Lower leg skin (tissue), 3 donors: ENCODE data around the gene GK2.

Experiments used
- CTCF ChIP-seq, 3 donors: fragments of 450-650 bp; IDR thresholded peaks; one replicate each; pipeline ENCODE4 v1.5.1; 2016; ENCODE audit warnings: antibody characterized with exemption in 3 of 3, mild to moderate bottlenecking in 3 of 3, moderate library complexity in 2 of 3
- POLR2A ChIP-seq, 2 donors: fragments of 450-650 bp; IDR thresholded peaks; one replicate each; pipeline ENCODE4 v1.6.1; 2016 to 2017; ENCODE audit warnings: antibody characterized with exemption in 2 of 2, mild to moderate bottlenecking in 1 of 2, moderate library complexity in 1 of 2

DNA sequence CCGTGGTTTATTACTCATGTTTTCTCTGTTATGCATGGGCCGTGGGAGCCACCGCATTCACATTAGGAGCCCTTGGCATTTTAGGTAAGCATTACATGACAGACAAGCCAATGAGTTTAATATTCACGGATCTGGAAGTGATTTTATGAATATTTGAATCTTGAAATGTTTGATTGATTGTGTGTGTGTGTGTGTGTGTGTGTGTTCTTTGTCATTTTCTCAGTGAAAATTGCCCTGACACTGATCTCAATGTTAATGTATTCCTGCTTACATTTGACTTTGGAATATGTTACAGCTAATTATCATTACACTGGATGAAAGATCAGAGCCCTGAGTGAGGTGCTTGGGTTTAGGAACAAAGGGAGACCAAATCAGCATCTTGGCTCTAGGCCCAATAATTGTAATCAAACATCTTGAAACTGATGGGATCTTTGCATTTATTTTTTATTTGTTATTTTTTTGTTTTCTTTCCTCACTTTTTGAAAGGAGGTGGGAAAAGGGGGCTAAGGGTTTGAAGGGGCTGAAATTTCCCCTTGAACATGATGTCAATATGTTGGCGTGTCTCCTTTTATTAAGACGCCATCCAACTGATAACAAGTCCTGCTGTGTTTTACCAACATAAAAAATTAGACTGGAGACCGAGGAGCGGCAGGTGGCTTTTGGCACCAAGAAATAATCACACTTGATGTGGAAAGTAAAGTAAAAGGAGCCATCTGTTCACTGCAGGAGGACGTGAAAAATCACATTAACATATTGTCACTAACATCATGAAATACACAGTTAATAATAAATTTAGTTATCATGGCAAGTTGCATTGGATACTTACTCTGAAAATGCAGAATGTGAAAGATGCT is 5.2 kb upstream of the GK2 start:
- TF ChIP-seq CTCF (IDR thresholded peaks at IDR 0.05) (no peak), POLR2A (IDR thresholded peaks at IDR 0.05) (no peak)
